ENCODE data around the gene PPP1R14B.

PPP1R14B gene

DNA sequence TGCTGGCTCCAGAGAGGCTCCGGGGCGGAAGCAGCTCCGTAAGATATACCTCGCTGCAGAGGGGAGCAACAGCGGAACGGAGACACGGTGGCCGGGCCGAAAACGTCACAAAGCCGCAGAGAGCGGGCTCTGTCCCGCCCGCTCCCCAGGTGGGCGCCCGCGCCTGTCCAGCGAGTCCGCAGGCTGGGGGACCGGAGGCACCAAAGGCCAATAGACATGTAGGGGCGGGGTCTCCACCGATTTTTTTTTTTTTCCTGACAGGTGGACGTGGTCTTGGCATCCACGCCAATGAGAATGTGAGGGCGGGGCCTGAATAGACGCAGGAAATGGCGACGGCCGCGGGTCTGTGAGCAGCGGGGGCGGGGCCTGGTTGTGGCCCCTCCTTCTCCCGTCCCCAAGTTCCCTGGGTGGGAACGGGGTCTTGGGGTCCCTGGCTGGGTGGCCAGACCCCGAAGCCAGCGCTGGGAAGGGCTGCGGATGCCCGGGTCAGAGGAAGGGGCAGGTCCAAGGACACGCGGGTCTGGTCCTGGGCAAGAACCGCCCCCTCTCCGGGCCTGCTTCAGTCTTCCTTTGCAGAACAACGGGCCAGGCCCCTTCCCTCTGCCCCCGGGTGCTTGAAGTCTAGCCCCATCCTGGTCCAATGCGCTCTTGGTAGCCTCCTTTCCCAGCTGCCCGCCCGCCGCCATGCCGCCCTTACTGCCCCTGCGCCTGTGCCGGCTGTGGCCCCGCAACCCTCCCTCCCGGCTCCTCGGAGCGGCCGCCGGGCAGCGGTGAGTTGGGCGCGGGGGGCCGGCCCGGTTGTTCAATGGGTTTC is 16.4 kb downstream of the PPP1R14B start, which contains the start of gene DNAJC4:
Gene DNAJC4 (plus strand): TSS at position 378 of the 814 bp plus-strand sequence. CDS start 307 bp downstream, at position 685.
- peak; percentile 78 for DNase-seq (ENCODE audit: low spot score)

GRCh38 chr11:64229744-64230170 is 17.0 kb downstream of the PPP1R14B start:
- DNase-seq (ENCODE audit: low spot score), result no peak

GRCh38 chr11:64229090-64229743 is 17.5 kb downstream of the PPP1R14B start:
- no peak for DNase-seq (ENCODE audit: low spot score)

DNA sequence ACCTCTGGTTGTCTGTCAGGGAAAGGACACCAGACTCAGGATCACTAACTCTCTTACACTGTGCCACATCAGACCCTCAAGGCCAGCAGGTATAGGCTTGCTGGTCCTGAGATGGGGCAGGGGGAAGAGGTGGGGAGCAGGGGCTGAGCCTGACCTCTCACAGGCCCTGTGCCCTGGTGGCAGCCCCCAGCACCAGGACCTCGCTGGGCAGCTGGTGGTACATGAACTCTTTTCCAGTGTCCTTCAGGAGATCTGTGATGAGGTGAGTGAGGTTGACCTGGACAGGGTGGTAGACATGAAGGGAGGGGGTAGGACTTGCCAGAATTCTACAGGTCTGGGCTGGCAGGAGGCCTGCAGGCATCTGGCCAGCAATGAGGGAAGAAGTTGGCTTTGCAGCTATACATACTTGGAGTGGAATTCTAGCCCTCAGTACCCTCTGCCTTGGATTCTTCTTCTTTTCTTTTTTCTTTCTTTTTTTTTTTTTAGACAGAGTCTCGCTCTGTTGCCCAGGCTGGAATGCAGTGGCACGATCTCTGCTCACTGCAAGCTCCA is 19.3 kb downstream of the PPP1R14B start:
- no peak for DNase-seq (ENCODE audit: low spot score)

GRCh38 chr11:64226507-64227051 is 20.2 kb downstream of the PPP1R14B start:
- DNase-seq (ENCODE audit: low spot score), result peak; percentile 78

DNA sequence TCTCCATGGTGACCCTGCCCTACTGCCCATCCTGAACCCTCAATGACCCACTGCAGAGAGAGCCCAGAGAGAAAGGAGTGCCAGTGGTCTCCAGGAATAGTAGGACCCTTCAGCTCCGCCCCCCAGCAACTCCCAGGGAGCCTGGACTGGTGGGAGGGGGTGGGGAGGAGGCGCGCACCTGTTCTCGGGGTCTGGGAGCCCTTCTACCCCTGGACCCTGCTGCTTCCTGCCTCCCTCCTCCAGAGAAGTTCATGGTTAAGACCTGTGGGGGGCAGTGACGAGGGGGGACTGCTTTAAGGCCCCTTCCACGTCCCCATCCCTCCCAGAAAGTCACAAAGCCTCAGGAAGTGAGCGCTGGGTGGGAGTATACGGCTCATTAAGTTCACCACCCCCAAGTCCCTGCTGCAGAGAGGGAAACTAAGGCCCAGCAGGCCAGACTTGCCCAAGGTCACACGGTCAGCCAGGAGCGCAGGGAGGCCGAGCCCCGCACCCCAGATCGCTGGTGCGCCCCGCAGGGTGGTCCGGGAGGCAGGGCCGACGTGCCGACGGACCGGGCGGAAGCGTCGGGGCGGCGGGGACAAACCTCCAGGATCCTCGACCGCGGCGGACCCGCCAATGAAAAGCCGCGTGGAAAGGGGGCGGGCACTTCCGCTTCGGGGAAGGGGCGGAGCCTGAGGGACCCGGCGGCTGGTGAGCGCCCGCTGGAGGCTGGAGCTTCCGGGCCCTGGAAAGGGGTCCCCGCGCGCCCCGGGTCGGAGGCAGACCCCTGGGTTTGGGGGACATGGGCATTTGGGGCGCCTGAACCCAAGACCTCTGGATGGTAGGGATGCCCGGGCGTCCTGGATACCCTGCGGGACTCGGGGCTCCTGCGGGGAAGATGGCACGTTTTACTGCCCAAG is 20.9 kb downstream of the PPP1R14B start, which contains the start of the genes NUDT22 and TRPT1:
Gene NUDT22 (plus strand): TSS at position 667 of the 899 bp plus-strand sequence. CDS start 379 bp downstream, outside the sequence.
Gene TRPT1 (minus strand): TSS at position 579 of the 899 bp plus-strand sequence. CDS start 326 bp downstream, at position 253.
- peak; percentile 91 for DNase-seq (ENCODE audit: low spot score)

DNA sequence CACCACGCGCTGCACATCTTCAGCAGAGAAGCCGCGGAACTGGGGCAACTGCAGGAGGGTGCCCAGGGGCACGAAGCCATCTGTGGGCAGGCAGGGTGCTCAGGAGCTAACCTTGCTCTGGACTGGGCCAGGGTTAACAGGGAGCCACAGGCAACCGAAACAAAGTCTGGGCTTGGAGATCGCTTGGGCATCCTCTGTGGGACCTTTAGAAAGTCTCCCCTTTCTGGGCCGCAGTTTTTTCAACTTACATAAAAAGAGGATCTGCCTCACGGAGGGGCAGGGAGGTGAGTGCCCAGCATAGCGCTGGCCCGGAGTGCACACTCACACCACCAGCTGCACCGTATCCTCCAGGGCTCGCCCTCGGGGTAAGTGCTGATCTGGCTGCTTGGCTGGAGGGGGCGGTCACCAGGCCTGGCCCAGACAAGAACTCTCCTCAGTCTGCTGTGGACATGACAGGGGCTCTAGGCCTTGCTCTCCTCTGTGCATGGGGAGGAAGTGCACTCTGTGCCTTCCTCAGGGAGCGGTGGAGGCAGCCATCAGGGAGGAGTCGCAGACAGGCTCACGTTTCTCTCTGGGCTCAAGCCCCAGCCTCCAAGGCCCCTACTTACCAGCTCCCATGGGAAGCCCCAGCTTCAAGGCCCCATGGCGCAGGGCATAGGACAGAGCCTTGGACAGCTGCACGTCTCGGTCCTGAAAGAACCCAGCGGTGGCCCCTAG is 21.7 kb downstream of the PPP1R14B start:
- no peak for DNase-seq (ENCODE audit: low spot score)

- no peak for DNase-seq (ENCODE audit: low spot score)
Observed at GRCh38 chr11:64224151-64224890, 22.4 kb downstream of the PPP1R14B start.

GRCh38 chr11:64223001-64223651 is 23.6 kb downstream of the PPP1R14B start:
- DNase-seq (ENCODE audit: low spot score), result no peak

DNA sequence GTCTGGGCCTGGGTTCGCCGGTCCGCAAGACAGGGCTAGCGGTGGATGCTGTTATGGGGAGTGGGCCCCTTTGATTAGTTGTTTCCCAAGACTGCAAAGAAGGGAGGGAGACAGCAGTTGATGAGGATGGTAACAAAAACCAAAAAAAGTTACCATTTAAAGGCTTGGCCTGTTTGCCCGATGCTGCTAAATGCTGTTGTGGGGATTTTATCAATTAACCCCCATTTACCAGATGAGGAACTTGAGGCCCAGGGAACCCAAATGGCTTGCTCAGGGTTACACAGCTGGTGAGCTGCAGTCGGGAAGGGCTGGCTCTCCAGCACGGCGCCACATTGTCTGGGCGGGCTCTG is 24.1 kb downstream of the PPP1R14B start:
- DNase-seq (ENCODE audit: low spot score), result no peak

DNA sequence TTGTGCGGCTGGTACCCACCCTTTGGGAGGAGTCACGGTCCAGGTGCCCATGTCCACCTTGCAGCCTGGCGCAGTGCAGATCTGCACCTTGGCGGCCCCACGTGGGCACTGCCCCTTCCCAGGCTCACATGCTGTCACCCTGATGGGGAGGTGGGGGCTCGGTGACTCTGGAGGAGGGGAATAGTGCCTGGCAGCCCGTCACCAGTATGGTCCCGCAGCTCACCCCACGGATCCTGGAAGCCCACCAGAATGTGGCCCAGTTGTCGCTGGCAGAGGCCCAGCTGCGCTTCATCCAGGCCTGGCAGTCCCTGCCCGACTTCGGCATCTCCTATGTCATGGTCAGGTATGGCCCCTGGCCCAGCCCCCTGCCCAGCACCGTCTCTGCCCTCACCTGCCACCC is 25.9 kb downstream of the PPP1R14B start:
- DNase-seq (ENCODE audit: low spot score), result no peak

- DNase-seq (ENCODE audit: low spot score), result no peak
Observed at GRCh38 chr11:64220271-64220670, 26.5 kb downstream of the PPP1R14B start.

DNA sequence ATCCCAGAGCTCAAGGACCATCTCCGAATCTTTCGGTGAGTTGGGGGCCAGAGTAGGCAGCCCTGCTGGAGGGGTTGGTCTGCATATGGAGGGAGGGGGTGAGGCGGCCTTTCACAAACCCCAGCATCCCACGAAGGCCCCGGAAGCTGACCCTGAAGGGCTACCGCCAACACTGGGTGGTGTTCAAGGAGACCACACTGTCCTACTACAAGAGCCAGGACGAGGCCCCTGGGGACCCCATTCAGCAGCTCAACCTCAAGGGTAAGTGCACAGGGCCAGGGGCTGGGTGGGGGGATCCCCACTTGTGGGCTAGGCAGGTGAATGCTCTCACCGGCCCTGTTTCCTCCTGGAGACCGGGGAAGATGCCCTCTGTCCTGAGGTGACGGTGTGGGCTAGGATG is 27.0 kb downstream of the PPP1R14B start:
- DNase-seq (ENCODE audit: low spot score), result no peak

GRCh38 chr11:64219354-64219684 is 27.4 kb downstream of the PPP1R14B start:
- DNase-seq (ENCODE audit: low spot score), result no peak

DNA sequence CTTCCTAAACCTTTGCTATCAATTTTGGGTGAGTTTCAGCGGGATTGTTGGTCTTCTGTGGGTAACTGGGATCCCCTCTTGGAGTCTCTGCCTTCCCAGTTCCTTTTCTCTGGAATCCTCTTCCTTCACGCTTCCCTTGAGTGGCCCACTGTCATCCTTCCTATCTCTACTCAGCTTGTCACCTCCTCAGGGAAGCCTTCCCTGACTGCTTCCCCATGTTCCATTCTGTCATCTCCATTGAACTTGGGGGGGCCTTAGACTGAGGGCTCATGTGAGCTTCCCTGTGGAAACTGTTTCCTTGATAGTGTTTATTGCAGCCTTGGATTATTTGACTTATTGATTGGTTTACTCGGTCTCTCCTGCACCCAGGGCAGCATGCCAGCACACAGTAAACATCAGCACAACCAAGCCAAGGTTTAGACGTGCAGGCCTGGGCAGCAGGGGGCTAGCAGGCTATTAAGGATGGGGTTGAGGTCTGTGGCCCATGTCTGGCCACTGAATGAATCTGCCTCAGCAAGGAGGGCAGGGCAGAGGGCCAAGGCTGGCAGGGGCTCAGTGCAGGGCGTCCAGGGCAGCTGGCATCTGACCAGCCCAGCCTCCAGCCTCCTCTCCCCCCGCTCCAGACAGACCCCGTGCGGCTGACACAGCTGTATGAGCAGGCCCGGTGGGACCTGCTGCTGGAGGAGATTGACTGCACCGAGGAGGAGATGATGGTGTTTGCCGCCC is 28.0 kb downstream of the PPP1R14B start:
- no peak for DNase-seq (ENCODE audit: low spot score)

GRCh38 chr11:64216879-64217278 is 29.9 kb downstream of the PPP1R14B start:
- DNase-seq (ENCODE audit: low spot score), result no peak

GRCh38 chr11:64211181-64211872 is 35.4 kb downstream of the PPP1R14B start:
- no peak for DNase-seq (ENCODE audit: low spot score)

DNA sequence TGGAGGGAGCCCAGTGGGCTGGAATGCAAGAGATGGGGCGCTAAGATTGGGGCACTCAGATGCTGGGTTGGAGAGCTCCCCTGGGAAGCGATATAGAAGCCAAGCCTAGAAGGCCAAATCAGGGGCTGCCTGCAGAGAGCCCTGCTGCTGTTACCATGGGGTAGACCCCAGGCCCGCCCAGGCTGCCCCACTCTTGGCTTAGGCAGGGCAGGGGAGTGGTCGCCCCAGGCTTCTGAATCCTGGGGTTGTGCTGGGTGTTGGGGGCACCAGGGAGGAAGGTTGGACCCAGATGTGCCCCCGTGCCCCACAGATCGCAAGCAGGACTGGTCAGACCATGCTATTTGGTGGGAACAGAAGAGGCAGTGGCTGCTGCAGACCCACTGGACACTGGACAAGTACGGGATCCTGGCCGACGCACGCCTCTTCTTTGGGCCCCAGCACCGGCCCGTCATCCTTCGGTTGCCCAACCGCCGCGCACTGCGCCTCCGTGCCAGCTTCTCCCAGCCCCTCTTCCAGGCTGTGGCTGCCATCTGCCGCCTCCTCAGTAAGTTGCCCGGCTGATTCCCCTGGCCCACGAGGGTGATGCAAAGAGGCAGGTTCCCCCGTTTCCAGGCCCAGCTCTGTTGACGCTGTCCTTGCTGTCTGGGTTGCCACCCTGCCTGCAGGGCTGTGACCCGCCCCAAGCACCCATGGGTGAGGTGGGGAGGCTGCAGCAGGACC is 36.3 kb downstream of the PPP1R14B start:
- no peak for DNase-seq (ENCODE audit: low spot score)

All from germinal center (tissue), 1 donor.